ENCODE measurements around the gene CDKAL1. TPM values are rescaled to one million over a fixed set of nuclear protein-coding genes. Genes with fewer than 3 reads are reported as not detected.

CDKAL1 gene
- total RNA-seq, 4 donors from 2014 or later: 13.5 to 21.2 (median 17.3) TPM

DNA sequence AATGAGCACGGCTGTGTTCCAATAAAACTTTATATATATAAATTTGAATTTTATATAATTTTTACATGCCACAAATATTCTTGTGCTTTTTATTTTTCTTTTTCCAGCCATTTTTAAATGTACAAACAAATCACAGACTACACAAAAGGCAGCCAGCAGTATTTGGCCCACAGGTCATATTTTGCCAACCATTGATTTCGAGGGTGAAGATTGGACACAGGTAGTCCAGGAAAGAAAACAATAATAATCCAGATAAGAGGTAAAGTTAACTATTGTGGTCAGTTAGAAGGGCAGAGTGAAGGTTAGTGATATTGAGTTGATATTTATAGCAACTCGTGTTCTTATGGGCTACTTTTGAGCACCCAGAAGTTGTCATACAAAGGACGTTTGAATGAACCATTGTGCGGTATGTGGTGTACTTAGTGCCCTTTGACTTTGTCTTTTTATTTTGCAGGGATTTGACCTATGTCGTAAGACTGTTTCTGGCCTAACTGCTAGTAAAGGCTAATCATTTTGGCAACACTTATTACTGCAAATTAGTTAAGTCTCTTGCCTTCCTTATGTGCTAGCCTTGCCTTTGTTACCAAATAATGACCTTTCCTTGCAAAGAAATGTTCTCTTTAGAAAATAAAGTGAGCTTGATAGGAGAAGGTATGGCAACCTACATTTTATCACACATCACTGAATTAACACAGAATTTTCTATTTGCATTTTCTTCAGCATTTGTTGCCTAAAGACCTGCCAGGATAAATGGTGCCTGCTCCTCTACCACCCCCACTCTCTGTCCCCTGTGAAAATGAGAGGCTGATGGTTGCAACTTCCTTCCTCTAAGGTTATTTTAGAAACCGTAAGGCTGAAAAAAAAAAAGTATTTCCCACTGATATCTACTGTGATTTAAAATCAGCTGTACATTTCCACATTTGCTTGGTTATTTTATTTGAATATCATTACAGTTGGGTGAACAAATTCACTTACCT lies 565.4 kb downstream of the CDKAL1 start:
- no peak overlapping the region for H3K27ac ChIP-seq
- no peaks in the 10 kb centered on the region for H3K9me3 ChIP-seq
- H3K4me1 ChIP-seq: peaks cover 0 to 12% (median 0%) of the 10 kb centered on the region in 4 donors
- no peaks in the 10 kb centered on the region for H3K36me3 ChIP-seq
- H3K4me3 ChIP-seq: no peak overlapping the region
- WGBS, 2 donors: 61 to 64% methylated on average over 7 of the region's 7 CpGs
- H3K27me3 ChIP-seq: no peaks in the 10 kb centered on the region
- TF ChIP-seq EP300 (IDR thresholded peaks at IDR 0.05) (no peak), POLR2A (IDR thresholded peaks at IDR 0.05) (no peak)
- TF ChIP-seq, protein P1, sequence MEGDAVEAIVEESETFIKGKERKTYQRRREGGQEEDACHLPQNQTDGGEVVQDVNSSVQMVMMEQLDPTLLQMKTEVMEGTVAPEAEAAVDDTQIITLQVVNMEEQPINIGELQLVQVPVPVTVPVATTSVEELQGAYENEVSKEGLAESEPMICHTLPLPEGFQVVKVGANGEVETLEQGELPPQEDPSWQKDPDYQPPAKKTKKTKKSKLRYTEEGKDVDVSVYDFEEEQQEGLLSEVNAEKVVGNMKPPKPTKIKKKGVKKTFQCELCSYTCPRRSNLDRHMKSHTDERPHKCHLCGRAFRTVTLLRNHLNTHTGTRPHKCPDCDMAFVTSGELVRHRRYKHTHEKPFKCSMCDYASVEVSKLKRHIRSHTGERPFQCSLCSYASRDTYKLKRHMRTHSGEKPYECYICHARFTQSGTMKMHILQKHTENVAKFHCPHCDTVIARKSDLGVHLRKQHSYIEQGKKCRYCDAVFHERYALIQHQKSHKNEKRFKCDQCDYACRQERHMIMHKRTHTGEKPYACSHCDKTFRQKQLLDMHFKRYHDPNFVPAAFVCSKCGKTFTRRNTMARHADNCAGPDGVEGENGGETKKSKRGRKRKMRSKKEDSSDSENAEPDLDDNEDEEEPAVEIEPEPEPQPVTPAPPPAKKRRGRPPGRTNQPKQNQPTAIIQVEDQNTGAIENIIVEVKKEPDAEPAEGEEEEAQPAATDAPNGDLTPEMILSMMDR (IDR thresholded peaks at IDR 0.05): no peak
- no peak for DNase-seq (ENCODE audit: low spot score in 2 of 2)

DNA sequence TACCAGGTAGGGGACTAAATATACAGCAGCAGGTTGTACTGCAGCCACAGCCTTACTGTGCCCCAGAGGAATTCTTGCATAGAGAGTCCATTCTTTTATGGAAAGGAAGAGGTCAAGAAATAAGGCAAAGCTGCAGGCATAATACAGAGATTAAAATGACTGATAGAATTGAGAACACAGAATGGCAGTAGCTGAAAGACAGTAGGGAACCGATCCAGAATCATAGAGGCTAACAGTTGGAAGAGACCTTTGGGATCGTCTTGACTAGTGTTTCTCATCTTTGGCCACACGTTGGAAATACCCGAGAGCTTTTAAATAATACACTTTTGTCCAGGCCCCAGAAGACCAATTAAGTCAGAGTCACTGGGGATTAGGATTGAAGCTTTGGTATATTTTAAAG lies 566.7 kb downstream of the CDKAL1 start:
- Histone ChIP-seq H3K27me3 (no peaks in the 10 kb centered on the region), H3K4me3 (no peak overlapping the region), H3K4me1 (peaks cover 0 to 12% (median 0%) of the 10 kb centered on the region in 4 donors), H3K9me3 (no peaks in the 10 kb centered on the region), H3K36me3 (no peaks in the 10 kb centered on the region), H3K27ac (no peak overlapping the region)
- DNase-seq (ENCODE audit: low spot score in 2 of 2): no peak
- TF ChIP-seq, protein P1 (IDR thresholded peaks at IDR 0.05): no peak
- no peak for TF ChIP-seq POLR2A (IDR thresholded peaks at IDR 0.05)
- no peak for TF ChIP-seq EP300 (IDR thresholded peaks at IDR 0.05)
- 51 to 66% methylated on average over 4 of the region's 4 CpGs for WGBS, 2 donors

DNA sequence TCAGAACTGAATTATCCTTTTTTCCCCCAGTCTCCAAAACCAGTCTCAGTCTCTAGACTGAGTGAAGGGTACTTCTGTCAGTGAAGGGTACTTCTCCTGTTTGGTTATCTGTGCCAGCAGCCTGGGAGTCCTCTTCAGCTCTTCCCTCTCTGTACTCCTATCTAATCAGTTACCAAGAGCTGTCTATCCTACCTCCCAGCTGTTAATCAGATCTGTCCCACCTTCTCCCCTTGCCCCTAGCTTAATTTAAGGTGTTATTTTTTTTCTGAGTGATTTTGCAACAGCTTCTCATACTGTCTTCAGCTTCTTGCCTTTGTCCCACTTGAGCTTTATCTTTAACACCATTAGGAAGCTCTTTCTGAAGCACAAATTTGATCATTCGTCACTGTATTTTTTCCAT lies 567.4 kb downstream of the CDKAL1 start:
- no peak for DNase-seq (ENCODE audit: low spot score in 2 of 2)
- WGBS, 2 donors: 90 to 97% methylated on average over 1 of the region's 1 CpG
- H3K4me3 ChIP-seq: no peak overlapping the region
- H3K9me3 ChIP-seq: no peaks in the 10 kb centered on the region
- TF ChIP-seq POLR2A (IDR thresholded peaks at IDR 0.05) (no peak), EP300 (IDR thresholded peaks at IDR 0.05) (no peak)
- TF ChIP-seq, protein P1 (IDR thresholded peaks at IDR 0.05): no peak
- no peaks in the 10 kb centered on the region for H3K27me3 ChIP-seq
- peaks cover 0 to 12% (median 0%) of the 10 kb centered on the region in 4 donors for H3K4me1 ChIP-seq
- H3K36me3 ChIP-seq: no peaks in the 10 kb centered on the region
- no peak overlapping the region for H3K27ac ChIP-seq

- Histone ChIP-seq H3K9me3 (no peaks in the 10 kb centered on the region), H3K4me1 (peaks cover 0 to 12% (median 0%) of the 10 kb centered on the region in 4 donors), H3K36me3 (no peaks in the 10 kb centered on the region), H3K27me3 (no peaks in the 10 kb centered on the region), H3K27ac (no peak overlapping the region), H3K4me3 (no peak overlapping the region)
- TF ChIP-seq POLR2A (IDR thresholded peaks at IDR 0.05) (no peak), EP300 (IDR thresholded peaks at IDR 0.05) (no peak)
- TF ChIP-seq, protein P1 (IDR thresholded peaks at IDR 0.05): no peak
- DNase-seq (ENCODE audit: low spot score in 2 of 2): no peak
- 86 to 87% methylated on average over 7 of the region's 7 CpGs for WGBS, 2 donors
These were observed 567.9 kb downstream of the CDKAL1 start for GRCh38 chr6:21102201-21102600.

DNA sequence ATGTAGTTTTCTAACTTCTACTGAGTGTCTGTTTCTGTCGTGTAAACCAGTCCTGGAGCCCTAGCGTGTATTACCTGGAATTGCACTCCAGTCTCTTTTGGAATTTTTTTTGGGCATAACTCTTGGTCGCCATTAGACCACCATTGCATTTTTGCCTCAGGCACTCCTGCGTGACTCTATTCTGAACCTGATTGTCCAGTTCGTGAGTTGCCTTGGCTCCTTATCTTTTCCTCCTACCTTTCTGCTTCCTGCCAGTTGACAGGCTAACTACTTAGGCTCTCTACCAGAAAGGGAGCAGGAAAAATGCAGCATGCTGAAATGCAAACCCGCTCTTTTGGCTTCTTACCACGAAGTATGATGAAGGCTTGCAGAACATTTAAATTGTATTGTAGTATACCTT lies 568.4 kb downstream of the CDKAL1 start:
- Histone ChIP-seq H3K27me3 (no peaks in the 10 kb centered on the region), H3K9me3 (no peaks in the 10 kb centered on the region), H3K27ac (no peak overlapping the region), H3K36me3 (no peaks in the 10 kb centered on the region), H3K4me3 (no peak overlapping the region), H3K4me1 (peaks cover 0 to 12% (median 0%) of the 10 kb centered on the region in 4 donors)
- WGBS, 2 donors: 94% methylated on average over 7 of the region's 7 CpGs
- TF ChIP-seq POLR2A (IDR thresholded peaks at IDR 0.05) (no peak), EP300 (IDR thresholded peaks at IDR 0.05) (no peak)
- TF ChIP-seq, protein P1 (IDR thresholded peaks at IDR 0.05): no peak
- no peak for DNase-seq (ENCODE audit: low spot score in 2 of 2)

Measured in tibial nerve (tissue), 4 donors.